C4-2B (cell line): ENCODE measurements around the gene HNRNPH1.

ENCODE experiments used
- CTCF ChIP-seq: fragments of 450-650 bp; conservative IDR thresholded peaks from 2 replicates; pipeline ENCODE4 v1.5.1; 2017; ENCODE audit warnings: mild to moderate bottlenecking
- ZFX ChIP-seq: fragments of 450-650 bp; IDR thresholded peaks from 2 replicates; pipeline ENCODE4 v1.6.1; 2017

- no peak for TF ChIP-seq CTCF
- no peak for TF ChIP-seq ZFX
Measured at GRCh38 chr5:179617930-179618329, 5.5 kb downstream of the HNRNPH1 start.
